Measurements from ENCODE around the gene UGT1A5. TPM values are rescaled to one million over a fixed set of nuclear protein-coding genes. Genes with fewer than 3 reads are reported as not detected.

The UGT1A5 gene
- polyA plus RNA-seq, 1 experiment: not detected

GRCh38 chr2:233766416-233766815 is 53.7 kb downstream of the UGT1A5 start:
- Histone ChIP-seq H3K4me3 (ENCODE audit: low read depth, low read length) (no peak overlapping the region), H3K36me3 (ENCODE audit: control insufficient read depth, insufficient read depth, low read length) (no peaks in the 10 kb centered on the region), H3K27me3 (ENCODE audit: control insufficient read depth, insufficient read depth, low read length) (no peaks in the 10 kb centered on the region)
- POLR2A ChIA-PET: no interaction called here
- CTCF ChIA-PET: interaction anchor here (0.8 kb wide), 1 partner anchor 53 kb away, joined by 3 read pairs; no protein-coding TSS in a partner anchor
- no peak for DNase-seq (ENCODE audit: low read depth)
- TF ChIP-seq, protein P1, sequence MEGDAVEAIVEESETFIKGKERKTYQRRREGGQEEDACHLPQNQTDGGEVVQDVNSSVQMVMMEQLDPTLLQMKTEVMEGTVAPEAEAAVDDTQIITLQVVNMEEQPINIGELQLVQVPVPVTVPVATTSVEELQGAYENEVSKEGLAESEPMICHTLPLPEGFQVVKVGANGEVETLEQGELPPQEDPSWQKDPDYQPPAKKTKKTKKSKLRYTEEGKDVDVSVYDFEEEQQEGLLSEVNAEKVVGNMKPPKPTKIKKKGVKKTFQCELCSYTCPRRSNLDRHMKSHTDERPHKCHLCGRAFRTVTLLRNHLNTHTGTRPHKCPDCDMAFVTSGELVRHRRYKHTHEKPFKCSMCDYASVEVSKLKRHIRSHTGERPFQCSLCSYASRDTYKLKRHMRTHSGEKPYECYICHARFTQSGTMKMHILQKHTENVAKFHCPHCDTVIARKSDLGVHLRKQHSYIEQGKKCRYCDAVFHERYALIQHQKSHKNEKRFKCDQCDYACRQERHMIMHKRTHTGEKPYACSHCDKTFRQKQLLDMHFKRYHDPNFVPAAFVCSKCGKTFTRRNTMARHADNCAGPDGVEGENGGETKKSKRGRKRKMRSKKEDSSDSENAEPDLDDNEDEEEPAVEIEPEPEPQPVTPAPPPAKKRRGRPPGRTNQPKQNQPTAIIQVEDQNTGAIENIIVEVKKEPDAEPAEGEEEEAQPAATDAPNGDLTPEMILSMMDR (IDR thresholded peaks at IDR 0.05; ENCODE audit: insufficient read depth, low read depth, low read length): no peak

GRCh38 chr2:233768076-233768475 is 55.4 kb downstream of the UGT1A5 start:
- CTCF ChIA-PET: no interaction called here
- no peak for DNase-seq (ENCODE audit: low read depth)
- TF ChIP-seq, protein P1 (IDR thresholded peaks at IDR 0.05; ENCODE audit: insufficient read depth, low read depth, low read length): no peak
- POLR2A ChIA-PET: no interaction called here
- Histone ChIP-seq H3K36me3 (ENCODE audit: control insufficient read depth, insufficient read depth, low read length) (no peaks in the 10 kb centered on the region), H3K4me3 (ENCODE audit: low read depth, low read length) (no peak overlapping the region), H3K27me3 (ENCODE audit: control insufficient read depth, insufficient read depth, low read length) (no peaks in the 10 kb centered on the region)

DNA sequence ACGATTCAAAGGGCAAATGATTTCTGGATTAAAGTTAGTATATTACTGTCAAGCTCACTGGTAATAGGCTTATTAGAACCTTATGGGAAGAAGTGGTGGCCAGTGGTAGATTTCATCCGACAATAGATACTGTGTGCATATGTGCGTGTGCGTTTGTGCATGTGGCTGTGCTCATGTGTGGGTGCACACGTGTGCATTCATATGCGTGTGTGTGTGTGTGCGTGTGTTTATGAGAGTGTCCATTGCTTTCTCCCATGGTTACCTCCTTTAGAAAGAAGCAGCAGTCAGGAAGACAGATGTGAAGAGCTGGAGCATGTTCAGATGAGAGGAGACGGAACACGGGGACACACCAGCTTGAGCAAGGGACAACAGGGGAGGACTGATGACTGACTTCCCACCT is 56.6 kb downstream of the UGT1A5 start:
- ChIA-PET POLR2A (no interaction called here), CTCF (no interaction called here)
- H3K36me3 ChIP-seq (ENCODE audit: control insufficient read depth, insufficient read depth, low read length): no peaks in the 10 kb centered on the region
- no peak overlapping the region for H3K4me3 ChIP-seq (ENCODE audit: low read depth, low read length)
- no peak for DNase-seq (ENCODE audit: low read depth)
- TF ChIP-seq, protein P1 (IDR thresholded peaks at IDR 0.05; ENCODE audit: insufficient read depth, low read depth, low read length): no peak
- no peaks in the 10 kb centered on the region for H3K27me3 ChIP-seq (ENCODE audit: control insufficient read depth, insufficient read depth, low read length)

GRCh38 chr2:233772153-233772552 is 59.4 kb downstream of the UGT1A5 start:
- Histone ChIP-seq H3K4me3 (ENCODE audit: low read depth, low read length) (no peak overlapping the region), H3K36me3 (ENCODE audit: control insufficient read depth, insufficient read depth, low read length) (no peaks in the 10 kb centered on the region), H3K27me3 (ENCODE audit: control insufficient read depth, insufficient read depth, low read length) (no peaks in the 10 kb centered on the region)
- ChIA-PET CTCF (no interaction called here), POLR2A (no interaction called here)
- DNase-seq (ENCODE audit: low read depth): no peak
- TF ChIP-seq, protein P1 (IDR thresholded peaks at IDR 0.05; ENCODE audit: insufficient read depth, low read depth, low read length): no peak

GRCh38 chr2:233772583-233772982 is 59.9 kb downstream of the UGT1A5 start:
- DNase-seq (ENCODE audit: low read depth): no peak
- no peaks in the 10 kb centered on the region for H3K36me3 ChIP-seq (ENCODE audit: control insufficient read depth, insufficient read depth, low read length)
- ChIA-PET POLR2A (no interaction called here), CTCF (no interaction called here)
- H3K27me3 ChIP-seq (ENCODE audit: control insufficient read depth, insufficient read depth, low read length): no peaks in the 10 kb centered on the region
- no peak overlapping the region for H3K4me3 ChIP-seq (ENCODE audit: low read depth, low read length)
- TF ChIP-seq, protein P1 (IDR thresholded peaks at IDR 0.05; ENCODE audit: insufficient read depth, low read depth, low read length): no peak

Data from BJ (cell line).